A549 (cell line): ENCODE data around the gene PDILT.

Experiments used
- CBX8 ChIP-seq: fragments of 200-600 bp; sonication (generic); IDR thresholded peaks from 2 replicates; pipeline ENCODE4 v1.6.1; 2016
- CTCF ChIP-seq: fragments of >200 bp; sonication (Bioruptor Twin); formaldehyde crosslinking; IDR thresholded peaks from 3 replicates; pipeline ENCODE4 v1.5.1; 2016
- RAD21 ChIP-seq, 2 experiments: fragments of >200 bp in 1 of 2; sonication (Bioruptor Twin) in 1 of 2; formaldehyde crosslinking in 1 of 2; IDR thresholded peaks in 1 of 2; conservative IDR thresholded peaks in 1 of 2; 2 replicates in 1 of 2; 3 replicates in 1 of 2; pipeline ENCODE4 v1.6.1; 2012 to 2018; ENCODE audit warnings: inconsistent platforms in 1 of 2

GRCh38 chr16:20349615-20350014 lies 54.9 kb downstream of the PDILT start:
- no peak for TF ChIP-seq CBX8
- no peak for TF ChIP-seq CTCF
- TF ChIP-seq RAD21 (conservative IDR thresholded peaks at IDR 0.05 in 1 of 2, IDR thresholded peaks at IDR 0.05 in 1 of 2): no peak
